ENCODE data around the gene TLL1. TPM values are rescaled to one million over a fixed set of nuclear protein-coding genes. Genes with fewer than 3 reads are reported as not detected.

TLL1 gene
- total and polyA plus RNA-seq, 2 experiments from 2014 or later: 0.18 to 2.4 TPM

DNA sequence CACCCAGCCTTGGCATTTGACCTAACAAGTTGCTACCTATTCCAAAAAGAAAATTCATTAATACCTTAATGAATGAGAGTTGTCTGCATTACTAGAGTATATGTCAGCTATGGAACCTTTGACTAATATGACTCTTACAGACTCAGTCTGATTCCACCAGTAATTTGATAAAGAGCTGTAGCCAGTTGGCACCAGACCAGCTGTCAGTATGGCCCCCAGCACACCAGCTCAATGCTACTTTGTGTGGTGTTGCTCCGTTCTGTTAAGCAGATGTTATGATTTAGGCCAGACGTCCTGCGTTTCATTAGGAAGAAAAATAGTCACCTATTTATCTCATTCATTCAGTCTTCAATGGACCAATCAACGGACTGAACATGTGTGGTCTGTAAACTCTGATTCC is 215.5 kb downstream of the TLL1 start (continued):
- TF ChIP-seq, protein P1, sequence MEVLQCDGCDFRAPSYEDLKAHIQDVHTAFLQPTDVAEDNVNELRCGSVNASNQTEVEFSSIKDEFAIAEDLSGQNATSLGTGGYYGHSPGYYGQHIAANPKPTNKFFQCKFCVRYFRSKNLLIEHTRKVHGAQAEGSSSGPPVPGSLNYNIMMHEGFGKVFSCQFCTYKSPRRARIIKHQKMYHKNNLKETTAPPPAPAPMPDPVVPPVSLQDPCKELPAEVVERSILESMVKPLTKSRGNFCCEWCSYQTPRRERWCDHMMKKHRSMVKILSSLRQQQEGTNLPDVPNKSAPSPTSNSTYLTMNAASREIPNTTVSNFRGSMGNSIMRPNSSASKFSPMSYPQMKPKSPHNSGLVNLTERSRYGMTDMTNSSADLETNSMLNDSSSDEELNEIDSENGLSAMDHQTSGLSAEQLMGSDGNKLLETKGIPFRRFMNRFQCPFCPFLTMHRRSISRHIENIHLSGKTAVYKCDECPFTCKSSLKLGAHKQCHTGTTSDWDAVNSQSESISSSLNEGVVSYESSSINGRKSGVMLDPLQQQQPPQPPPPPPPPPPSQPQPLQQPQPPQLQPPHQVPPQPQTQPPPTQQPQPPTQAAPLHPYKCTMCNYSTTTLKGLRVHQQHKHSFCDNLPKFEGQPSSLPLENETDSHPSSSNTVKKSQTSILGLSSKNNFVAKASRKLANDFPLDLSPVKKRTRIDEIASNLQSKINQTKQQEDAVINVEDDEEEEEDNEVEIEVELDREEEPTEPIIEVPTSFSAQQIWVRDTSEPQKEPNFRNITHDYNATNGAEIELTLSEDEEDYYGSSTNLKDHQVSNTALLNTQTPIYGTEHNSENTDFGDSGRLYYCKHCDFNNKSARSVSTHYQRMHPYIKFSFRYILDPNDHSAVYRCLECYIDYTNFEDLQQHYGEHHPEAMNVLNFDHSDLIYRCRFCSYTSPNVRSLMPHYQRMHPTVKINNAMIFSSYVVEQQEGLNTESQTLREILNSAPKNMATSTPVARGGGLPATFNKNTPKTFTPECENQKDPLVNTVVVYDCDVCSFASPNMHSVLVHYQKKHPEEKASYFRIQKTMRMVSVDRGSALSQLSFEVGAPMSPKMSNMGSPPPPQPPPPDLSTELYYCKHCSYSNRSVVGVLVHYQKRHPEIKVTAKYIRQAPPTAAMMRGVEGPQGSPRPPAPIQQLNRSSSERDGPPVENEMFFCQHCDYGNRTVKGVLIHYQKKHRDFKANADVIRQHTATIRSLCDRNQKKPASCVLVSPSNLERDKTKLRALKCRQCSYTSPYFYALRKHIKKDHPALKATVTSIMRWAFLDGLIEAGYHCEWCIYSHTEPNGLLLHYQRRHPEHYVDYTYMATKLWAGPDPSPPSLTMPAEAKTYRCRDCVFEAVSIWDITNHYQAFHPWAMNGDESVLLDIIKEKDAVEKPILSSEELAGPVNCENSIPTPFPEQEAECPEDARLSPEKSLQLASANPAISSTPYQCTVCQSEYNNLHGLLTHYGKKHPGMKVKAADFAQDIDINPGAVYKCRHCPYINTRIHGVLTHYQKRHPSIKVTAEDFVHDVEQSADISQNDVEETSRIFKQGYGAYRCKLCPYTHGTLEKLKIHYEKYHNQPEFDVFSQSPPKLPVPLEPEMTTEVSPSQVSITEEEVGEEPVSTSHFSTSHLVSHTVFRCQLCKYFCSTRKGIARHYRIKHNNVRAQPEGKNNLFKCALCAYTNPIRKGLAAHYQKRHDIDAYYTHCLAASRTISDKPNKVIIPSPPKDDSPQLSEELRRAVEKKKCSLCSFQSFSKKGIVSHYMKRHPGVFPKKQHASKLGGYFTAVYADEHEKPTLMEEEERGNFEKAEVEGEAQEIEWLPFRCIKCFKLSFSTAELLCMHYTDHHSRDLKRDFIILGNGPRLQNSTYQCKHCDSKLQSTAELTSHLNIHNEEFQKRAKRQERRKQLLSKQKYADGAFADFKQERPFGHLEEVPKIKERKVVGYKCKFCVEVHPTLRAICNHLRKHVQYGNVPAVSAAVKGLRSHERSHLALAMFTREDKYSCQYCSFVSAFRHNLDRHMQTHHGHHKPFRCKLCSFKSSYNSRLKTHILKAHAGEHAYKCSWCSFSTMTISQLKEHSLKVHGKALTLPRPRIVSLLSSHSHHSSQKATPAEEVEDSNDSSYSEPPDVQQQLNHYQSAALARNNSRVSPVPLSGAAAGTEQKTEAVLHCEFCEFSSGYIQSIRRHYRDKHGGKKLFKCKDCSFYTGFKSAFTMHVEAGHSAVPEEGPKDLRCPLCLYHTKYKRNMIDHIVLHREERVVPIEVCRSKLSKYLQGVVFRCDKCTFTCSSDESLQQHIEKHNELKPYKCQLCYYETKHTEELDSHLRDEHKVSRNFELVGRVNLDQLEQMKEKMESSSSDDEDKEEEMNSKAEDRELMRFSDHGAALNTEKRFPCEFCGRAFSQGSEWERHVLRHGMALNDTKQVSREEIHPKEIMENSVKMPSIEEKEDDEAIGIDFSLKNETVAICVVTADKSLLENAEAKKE (CRISPR knock-in tag; IDR thresholded peaks at IDR 0.05): no peak
- TF ChIP-seq EZH2phosphoT487 (IDR thresholded peaks at IDR 0.05; ENCODE audit: unreplicated experiment): no peak
- TF ChIP-seq STAT1 (IDR thresholded peaks at IDR 0.05; ENCODE audit: unreplicated experiment): no peak
- TF ChIP-seq, protein P2, sequence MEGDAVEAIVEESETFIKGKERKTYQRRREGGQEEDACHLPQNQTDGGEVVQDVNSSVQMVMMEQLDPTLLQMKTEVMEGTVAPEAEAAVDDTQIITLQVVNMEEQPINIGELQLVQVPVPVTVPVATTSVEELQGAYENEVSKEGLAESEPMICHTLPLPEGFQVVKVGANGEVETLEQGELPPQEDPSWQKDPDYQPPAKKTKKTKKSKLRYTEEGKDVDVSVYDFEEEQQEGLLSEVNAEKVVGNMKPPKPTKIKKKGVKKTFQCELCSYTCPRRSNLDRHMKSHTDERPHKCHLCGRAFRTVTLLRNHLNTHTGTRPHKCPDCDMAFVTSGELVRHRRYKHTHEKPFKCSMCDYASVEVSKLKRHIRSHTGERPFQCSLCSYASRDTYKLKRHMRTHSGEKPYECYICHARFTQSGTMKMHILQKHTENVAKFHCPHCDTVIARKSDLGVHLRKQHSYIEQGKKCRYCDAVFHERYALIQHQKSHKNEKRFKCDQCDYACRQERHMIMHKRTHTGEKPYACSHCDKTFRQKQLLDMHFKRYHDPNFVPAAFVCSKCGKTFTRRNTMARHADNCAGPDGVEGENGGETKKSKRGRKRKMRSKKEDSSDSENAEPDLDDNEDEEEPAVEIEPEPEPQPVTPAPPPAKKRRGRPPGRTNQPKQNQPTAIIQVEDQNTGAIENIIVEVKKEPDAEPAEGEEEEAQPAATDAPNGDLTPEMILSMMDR (conservative IDR thresholded peaks at IDR 0.05; ENCODE audit: low read depth in 2 of 2): no peak
- no peak for TF ChIP-seq EZH2 (IDR thresholded peaks at IDR 0.05; ENCODE audit: low read depth, unreplicated experiment)
- TF ChIP-seq JUNB (IDR thresholded peaks at IDR 0.05; ENCODE audit: unreplicated experiment): no peak

DNA sequence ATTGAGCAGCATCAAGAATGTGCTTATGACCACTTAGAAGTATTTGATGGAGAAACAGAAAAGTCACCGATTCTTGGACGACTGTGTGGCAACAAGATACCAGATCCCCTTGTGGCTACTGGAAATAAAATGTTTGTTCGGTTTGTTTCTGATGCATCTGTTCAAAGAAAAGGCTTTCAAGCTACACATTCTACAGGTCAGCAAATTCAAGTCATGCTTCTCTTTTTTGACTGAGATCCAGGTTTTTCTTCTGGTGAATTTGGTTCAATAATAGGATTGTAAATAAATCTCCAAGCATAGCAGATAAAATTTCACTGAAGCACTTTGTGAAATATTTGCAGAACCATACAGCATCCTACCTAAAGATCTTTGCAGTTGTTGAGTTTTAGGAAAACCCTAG is 218.1 kb downstream of the TLL1 start:
- H4K20me1 ChIP-seq (replicated peaks; ENCODE audit: insufficient read depth): no peaks in the 10 kb centered on the region
- no peak overlapping the region for H3K4me3 ChIP-seq
- no peaks in the 10 kb centered on the region for H3K9me2 ChIP-seq (ENCODE audit: insufficient read depth)
- no peaks in the 10 kb centered on the region for H3K27me3 Mint-ChIP-seq (ENCODE audit: insufficient read depth, low read depth, poor library complexity)
- no peaks in the 10 kb centered on the region for H3F3A ChIP-seq (replicated peaks; ENCODE audit: low read depth)
- H3K27ac ChIP-seq (ENCODE audit: low read depth): no peak overlapping the region
- peak; percentile 8 for DNase-seq (ENCODE audit: low spot score)
- H3K79me2 ChIP-seq (replicated peaks; ENCODE audit: insufficient read depth): no peaks in the 10 kb centered on the region
- no peaks in the 10 kb centered on the region for H3K9me3 Mint-ChIP-seq
- H3K4me1 Mint-ChIP-seq: peaks cover 6% of the 10 kb centered on the region
- no peaks in the 10 kb centered on the region for H3K36me3 ChIP-seq (ENCODE audit: insufficient read depth)
- H3K4me1 ChIP-seq (ENCODE audit: insufficient read depth): no peaks in the 10 kb centered on the region
- no peaks in the 10 kb centered on the region for H3K27me3 ChIP-seq (ENCODE audit: insufficient read depth)
- H3K27ac Mint-ChIP-seq: no peak overlapping the region
- H3K36me3 Mint-ChIP-seq (ENCODE audit: low read depth): no peaks in the 10 kb centered on the region
- ATAC-seq: no peak
- no peak overlapping the region for H3K4me2 ChIP-seq
- H3K4me3 Mint-ChIP-seq: no peak overlapping the region
- no peak overlapping the region for H2AFZ ChIP-seq
- TF ChIP-seq, protein P2 (conservative IDR thresholded peaks at IDR 0.05; ENCODE audit: low read depth in 2 of 2): no peak
- TF ChIP-seq EZH2 (IDR thresholded peaks at IDR 0.05; ENCODE audit: low read depth, unreplicated experiment) (no peak), POLR2AphosphoS5 (IDR thresholded peaks at IDR 0.05; ENCODE audit: low read depth) (no peak), EZH2phosphoT487 (IDR thresholded peaks at IDR 0.05; ENCODE audit: unreplicated experiment) (no peak), CREB1 (CRISPR knock-in tag; IDR thresholded peaks at IDR 0.05; ENCODE audit: low read depth) (no peak), ZNF114 (CRISPR knock-in tag; IDR thresholded peaks at IDR 0.05) (no peak)
- TF ChIP-seq, protein P3, sequence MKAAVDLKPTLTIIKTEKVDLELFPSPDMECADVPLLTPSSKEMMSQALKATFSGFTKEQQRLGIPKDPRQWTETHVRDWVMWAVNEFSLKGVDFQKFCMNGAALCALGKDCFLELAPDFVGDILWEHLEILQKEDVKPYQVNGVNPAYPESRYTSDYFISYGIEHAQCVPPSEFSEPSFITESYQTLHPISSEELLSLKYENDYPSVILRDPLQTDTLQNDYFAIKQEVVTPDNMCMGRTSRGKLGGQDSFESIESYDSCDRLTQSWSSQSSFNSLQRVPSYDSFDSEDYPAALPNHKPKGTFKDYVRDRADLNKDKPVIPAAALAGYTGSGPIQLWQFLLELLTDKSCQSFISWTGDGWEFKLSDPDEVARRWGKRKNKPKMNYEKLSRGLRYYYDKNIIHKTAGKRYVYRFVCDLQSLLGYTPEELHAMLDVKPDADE (IDR thresholded peaks at IDR 0.05): no peak

Measured in GM23338 (cell line).